NCI-H1436 treated with DMSO at 0.1 percent for 48 hours (cell line): ENCODE results near the gene NCOA3.

ENCODE experiments used
- DNase-seq: peaks from one replicate; lab custom pipeline; 2025; lab: John Stamatoyannopoulos, UW

NCOA3 gene

GRCh38 chr20:47666304-47666703 lies 164.6 kb downstream of the NCOA3 start:
- no peak for DNase-seq

GRCh38 chr20:47667086-47667485 lies 165.4 kb downstream of the NCOA3 start:
- DNase-seq: no peak

GRCh38 chr20:47667531-47668312 lies 166.0 kb downstream of the NCOA3 start:
- DNase-seq: no peak

GRCh38 chr20:47668313-47669151 lies 166.8 kb downstream of the NCOA3 start:
- DNase-seq: no peak

GRCh38 chr20:47669152-47669425 lies 167.4 kb downstream of the NCOA3 start:
- DNase-seq: no peak

- no peak for DNase-seq
These were observed 167.8 kb downstream of the NCOA3 start for GRCh38 chr20:47669489-47669888.

GRCh38 chr20:47669927-47670890 lies 168.5 kb downstream of the NCOA3 start:
- no peak for DNase-seq

- no peak for DNase-seq
These were observed 169.2 kb downstream of the NCOA3 start for GRCh38 chr20:47670913-47671312.

GRCh38 chr20:47672166-47672565 lies 170.5 kb downstream of the NCOA3 start:
- DNase-seq: no peak

GRCh38 chr20:47672886-47673670 lies 171.4 kb downstream of the NCOA3 start:
- DNase-seq: no peak

- DNase-seq: no peak
These were observed 171.9 kb downstream of the NCOA3 start for GRCh38 chr20:47673671-47673955.

- DNase-seq: no peak
These were observed 172.5 kb downstream of the NCOA3 start for GRCh38 chr20:47674145-47674544.

- DNase-seq: no peak
These were observed 173.0 kb downstream of the NCOA3 start for GRCh38 chr20:47674686-47675085.

GRCh38 chr20:47675190-47676142 lies 173.8 kb downstream of the NCOA3 start:
- no peak for DNase-seq

- DNase-seq: no peak
These were observed 174.6 kb downstream of the NCOA3 start for GRCh38 chr20:47676219-47676721.

- DNase-seq: no peak
These were observed 175.4 kb downstream of the NCOA3 start for GRCh38 chr20:47676912-47677634.

- DNase-seq: no peak
These were observed 176.2 kb downstream of the NCOA3 start for GRCh38 chr20:47677635-47678453.

- no peak for DNase-seq
These were observed 176.8 kb downstream of the NCOA3 start for GRCh38 chr20:47678536-47678935.

GRCh38 chr20:47679462-47679861 lies 177.8 kb downstream of the NCOA3 start:
- no peak for DNase-seq
